Subcutaneous adipose tissue (tissue), 4 donors: ENCODE measurements around the gene RAB40B. TPM values are rescaled to one million over a fixed set of nuclear protein-coding genes. Genes with fewer than 3 reads are reported as not detected.

Source experiments
- total RNA-seq, 4 donors: library from RNA; depleted of rRNA; stranded (reverse); fragments of >200 nt; gene quantifications; one replicate each; pipeline ENCODE4 v1.1.0, GENCODE V29; 2016
- TF ChIP-seq, protein P1 (sequence below): fragments of 450-650 bp; IDR thresholded peaks from one replicate; pipeline ENCODE4 v1.5.1; 2016; ENCODE audit warnings: low read depth, mild to moderate bottlenecking, control low read depth, antibody characterized with exemption, moderate library complexity

The RAB40B gene
- total RNA-seq, 4 donors from 2014 or later: 6.5 to 26.0 (median 8.5) TPM

DNA sequence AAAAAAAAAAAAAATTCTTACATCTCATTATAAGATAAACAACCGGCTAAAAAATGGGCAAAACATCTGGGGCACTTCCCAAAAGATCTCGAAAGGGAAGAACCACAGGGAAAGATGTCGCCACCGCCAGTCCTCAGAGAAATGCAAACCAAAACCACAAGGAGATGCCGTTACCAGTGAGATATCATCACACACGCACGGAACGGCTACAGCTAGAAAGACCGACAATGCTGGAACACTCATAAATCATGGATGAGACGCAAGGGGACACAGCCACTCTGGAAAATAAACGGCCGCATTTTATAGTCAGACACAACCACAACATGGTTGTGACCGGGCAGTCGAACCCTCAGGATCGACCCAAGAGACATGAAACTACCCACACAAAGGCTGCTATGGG lies 74.8 kb downstream of the RAB40B start:
- TF ChIP-seq, protein P1, sequence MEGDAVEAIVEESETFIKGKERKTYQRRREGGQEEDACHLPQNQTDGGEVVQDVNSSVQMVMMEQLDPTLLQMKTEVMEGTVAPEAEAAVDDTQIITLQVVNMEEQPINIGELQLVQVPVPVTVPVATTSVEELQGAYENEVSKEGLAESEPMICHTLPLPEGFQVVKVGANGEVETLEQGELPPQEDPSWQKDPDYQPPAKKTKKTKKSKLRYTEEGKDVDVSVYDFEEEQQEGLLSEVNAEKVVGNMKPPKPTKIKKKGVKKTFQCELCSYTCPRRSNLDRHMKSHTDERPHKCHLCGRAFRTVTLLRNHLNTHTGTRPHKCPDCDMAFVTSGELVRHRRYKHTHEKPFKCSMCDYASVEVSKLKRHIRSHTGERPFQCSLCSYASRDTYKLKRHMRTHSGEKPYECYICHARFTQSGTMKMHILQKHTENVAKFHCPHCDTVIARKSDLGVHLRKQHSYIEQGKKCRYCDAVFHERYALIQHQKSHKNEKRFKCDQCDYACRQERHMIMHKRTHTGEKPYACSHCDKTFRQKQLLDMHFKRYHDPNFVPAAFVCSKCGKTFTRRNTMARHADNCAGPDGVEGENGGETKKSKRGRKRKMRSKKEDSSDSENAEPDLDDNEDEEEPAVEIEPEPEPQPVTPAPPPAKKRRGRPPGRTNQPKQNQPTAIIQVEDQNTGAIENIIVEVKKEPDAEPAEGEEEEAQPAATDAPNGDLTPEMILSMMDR: no peak

DNA sequence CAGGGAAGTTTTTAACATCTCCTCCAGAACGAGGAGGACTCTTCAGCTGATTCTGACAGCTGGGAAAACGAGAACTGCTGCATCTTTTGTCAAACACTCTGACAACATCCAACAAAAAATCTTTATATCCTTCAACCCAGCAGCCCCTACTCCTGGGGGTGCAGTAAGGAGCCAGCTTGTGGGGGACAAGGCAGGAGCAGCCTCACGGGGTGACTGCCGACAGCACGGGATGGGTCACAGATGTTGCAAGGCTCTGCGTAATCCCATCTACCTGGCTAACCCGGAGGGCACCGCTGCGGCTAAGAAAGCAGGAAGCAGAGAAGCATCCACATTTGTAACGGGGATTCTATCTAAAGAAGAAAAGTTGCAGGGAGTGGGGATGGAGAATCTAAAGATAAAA lies 78.9 kb downstream of the RAB40B start:
- TF ChIP-seq, protein P1: no peak

DNA sequence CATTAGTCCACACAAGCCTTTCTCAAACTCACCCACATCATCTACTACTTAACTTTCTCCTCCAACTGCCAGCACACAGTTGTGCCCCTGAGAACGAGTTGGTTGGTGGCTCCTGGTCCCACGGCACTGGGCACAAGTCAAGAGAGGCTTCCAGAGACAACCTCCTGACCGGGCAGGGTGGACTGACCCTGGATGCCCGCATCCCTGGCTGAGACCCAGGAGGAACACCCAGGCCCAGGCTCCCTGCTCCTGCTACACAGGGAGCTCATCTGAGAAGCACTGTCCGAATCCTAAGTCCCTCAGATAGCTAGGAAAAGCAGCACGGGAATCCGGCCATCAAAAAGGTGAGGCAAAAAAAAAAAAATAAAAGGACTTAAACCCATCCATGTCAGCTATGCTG lies 79.3 kb downstream of the RAB40B start:
- TF ChIP-seq, protein P1: no peak

DNA sequence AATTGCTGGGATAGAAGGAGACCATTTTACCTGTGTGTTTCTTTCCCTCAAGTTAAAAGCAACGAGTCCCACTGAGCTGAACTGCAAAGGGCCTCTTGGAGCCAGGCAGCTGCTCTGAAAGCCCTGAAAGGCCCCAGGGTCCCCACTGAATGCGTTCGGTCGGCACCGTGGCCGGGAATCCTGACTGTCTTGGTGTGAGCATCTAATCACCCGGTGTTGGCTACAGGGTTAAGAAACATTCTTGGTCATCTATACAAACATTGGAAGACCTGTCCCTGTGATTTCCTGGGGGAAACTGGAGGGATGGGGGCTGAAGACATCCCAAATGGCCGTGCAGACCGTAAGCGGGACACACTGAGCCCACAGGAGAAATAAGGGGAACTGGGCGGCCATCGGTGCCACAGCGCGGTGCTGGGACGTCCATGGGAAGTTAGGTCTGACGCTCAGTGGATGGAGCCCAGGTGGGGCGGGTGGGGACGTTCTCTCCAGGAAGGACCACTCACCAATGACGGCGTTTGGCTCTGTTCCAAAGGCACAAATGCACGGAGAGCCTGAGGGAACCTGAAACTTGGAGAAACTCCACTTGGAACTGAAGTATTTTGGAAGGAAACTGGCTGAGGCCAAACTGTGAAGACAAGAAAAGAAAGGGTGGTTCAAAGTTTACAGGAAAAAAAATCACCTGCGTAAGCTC lies 82.3 kb downstream of the RAB40B start:
- TF ChIP-seq, protein P1: no peak

GRCh38 chr17:82615084-82616020 lies 83.1 kb downstream of the RAB40B start:
- TF ChIP-seq, protein P1: no peak

GRCh38 chr17:82614095-82614631 lies 84.3 kb downstream of the RAB40B start:
- TF ChIP-seq, protein P1: no peak
